Esophagus squamous epithelium (tissue), 5 donors: ENCODE results near the gene LIMS2. TPM values are rescaled to one million over a fixed set of nuclear protein-coding genes. Genes with fewer than 3 reads are reported as not detected.

Experiments used
- DNase-seq: peaks from one replicate; lab custom pipeline; 2025; lab: John Stamatoyannopoulos, UW
- H3K27ac ChIP-seq, 4 donors: fragments of 200-600 bp; sonication (generic); one replicate each; pipeline ENCODE4 v1.5.1; 2016 to 2019; ENCODE audit warnings: mild to moderate bottlenecking in 1 of 4
- H3K27me3 ChIP-seq, 4 donors: fragments of 200-600 bp; sonication (generic); 1 replicate in 3 of 4; 2 replicates in 1 of 4; pipeline versions ENCODE4 v1.5.1 to v1.6.0; 2017 to 2021; ENCODE audit warnings: antibody characterized with exemption in 1 of 4
- H3K36me3 ChIP-seq, 3 donors: fragments of 200-600 bp; sonication (generic); one replicate each; pipeline ENCODE4 v1.5.1; 2016 to 2019
- H3K4me1 ChIP-seq, 3 donors: fragments of 200-600 bp; sonication (generic); one replicate each; pipeline ENCODE4 v1.5.1; 2017 to 2019
- H3K4me3 ChIP-seq, 4 donors: fragments of 200-600 bp; sonication (generic); 1 replicate in 3 of 4; 2 replicates in 1 of 4; pipeline ENCODE4 v1.5.1; 2016 to 2019; ENCODE audit warnings: mild to moderate bottlenecking in 2 of 4, moderate library complexity in 1 of 4
- H3K9me3 ChIP-seq, 3 donors: fragments of 200-600 bp; sonication (generic); one replicate each; pipeline ENCODE4 v1.5.1; 2016 to 2019
- POLR2A ChIP-seq, 4 donors: fragments of 450-650 bp; IDR thresholded peaks; one replicate each; pipeline ENCODE4 v1.6.1; 2017; ENCODE audit warnings: antibody characterized with exemption in 4 of 4, mild to moderate bottlenecking in 4 of 4, moderate library complexity in 3 of 4
- WGBS, 2 donors: methylation state at CpG; one replicate each; pipeline ENCODE4 v1.1.5; 2018; 5-methylcytosine and 5-hydroxymethylcytosine counted together
- intact Hi-C: fragments of 100-400 bp; cut with DNase I; formaldehyde crosslinking; loops from one replicate; pipeline ENCODE4 v1.15.0; 2022
- total RNA-seq, 4 donors: library from RNA; depleted of rRNA; stranded (reverse); fragments of >200 nt; gene quantifications; one replicate each; pipeline ENCODE4 v1.1.0, GENCODE V29; 2016
- TF ChIP-seq, protein P1 (sequence below), 6 experiments: fragments of 450-650 bp in 4 of 6; fragments of 200-600 bp in 2 of 6; sonication (generic) in 2 of 6; IDR thresholded peaks; one replicate each; pipeline ENCODE4 v1.5.1; 2016 to 2019; ENCODE audit warnings: antibody characterized with exemption in 6 of 6, mild to moderate bottlenecking in 4 of 6, moderate library complexity in 4 of 6
- donor health status: DM: yes; HTN: yes; CAD: no.

LIMS2 gene
- total RNA-seq, 4 donors from 2014 or later = 2.4 to 29.6 (median 5.9) TPM

DNA sequence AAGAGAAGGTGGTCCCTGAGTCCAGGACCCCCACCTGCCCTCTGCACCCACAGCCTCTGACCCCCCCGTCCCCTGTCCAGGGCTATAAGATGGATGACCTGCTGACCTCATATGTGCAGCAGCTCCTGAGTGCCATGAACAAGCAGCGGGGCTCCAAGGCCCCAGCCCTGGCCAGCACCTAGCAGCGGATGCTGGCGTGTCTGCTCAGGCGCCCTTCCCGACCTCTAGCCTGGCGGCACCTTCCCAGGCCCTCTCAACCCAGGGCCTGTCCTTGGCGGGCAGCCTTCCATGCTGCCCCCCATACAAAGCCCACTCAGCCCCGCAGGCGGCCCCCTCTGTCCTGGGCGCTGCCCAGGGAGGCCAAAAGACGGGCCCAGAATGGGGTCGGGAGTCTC, 38.1 kb downstream of the LIMS2 start:
- Histone ChIP-seq H3K4me3 (no peak overlapping the region), H3K27me3 (no peaks in the 10 kb centered on the region), H3K4me1 (peaks cover 11 to 48% (median 26%) of the 10 kb centered on the region in 3 donors), H3K27ac (peak overlapping the region; percentile 42 to 88 (median 67)), H3K9me3 (no peaks in the 10 kb centered on the region), H3K36me3 (no peaks in the 10 kb centered on the region)
- WGBS, 2 donors = 20 to 52% methylated on average over 2 to 5 of the region's 13 CpGs
- intact Hi-C loops = no loop called here
- TF ChIP-seq, protein P1, sequence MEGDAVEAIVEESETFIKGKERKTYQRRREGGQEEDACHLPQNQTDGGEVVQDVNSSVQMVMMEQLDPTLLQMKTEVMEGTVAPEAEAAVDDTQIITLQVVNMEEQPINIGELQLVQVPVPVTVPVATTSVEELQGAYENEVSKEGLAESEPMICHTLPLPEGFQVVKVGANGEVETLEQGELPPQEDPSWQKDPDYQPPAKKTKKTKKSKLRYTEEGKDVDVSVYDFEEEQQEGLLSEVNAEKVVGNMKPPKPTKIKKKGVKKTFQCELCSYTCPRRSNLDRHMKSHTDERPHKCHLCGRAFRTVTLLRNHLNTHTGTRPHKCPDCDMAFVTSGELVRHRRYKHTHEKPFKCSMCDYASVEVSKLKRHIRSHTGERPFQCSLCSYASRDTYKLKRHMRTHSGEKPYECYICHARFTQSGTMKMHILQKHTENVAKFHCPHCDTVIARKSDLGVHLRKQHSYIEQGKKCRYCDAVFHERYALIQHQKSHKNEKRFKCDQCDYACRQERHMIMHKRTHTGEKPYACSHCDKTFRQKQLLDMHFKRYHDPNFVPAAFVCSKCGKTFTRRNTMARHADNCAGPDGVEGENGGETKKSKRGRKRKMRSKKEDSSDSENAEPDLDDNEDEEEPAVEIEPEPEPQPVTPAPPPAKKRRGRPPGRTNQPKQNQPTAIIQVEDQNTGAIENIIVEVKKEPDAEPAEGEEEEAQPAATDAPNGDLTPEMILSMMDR (IDR thresholded peaks at IDR 0.05) = no peak
- TF ChIP-seq POLR2A (IDR thresholded peaks at IDR 0.05) = no peak
- no peak for DNase-seq

DNA sequence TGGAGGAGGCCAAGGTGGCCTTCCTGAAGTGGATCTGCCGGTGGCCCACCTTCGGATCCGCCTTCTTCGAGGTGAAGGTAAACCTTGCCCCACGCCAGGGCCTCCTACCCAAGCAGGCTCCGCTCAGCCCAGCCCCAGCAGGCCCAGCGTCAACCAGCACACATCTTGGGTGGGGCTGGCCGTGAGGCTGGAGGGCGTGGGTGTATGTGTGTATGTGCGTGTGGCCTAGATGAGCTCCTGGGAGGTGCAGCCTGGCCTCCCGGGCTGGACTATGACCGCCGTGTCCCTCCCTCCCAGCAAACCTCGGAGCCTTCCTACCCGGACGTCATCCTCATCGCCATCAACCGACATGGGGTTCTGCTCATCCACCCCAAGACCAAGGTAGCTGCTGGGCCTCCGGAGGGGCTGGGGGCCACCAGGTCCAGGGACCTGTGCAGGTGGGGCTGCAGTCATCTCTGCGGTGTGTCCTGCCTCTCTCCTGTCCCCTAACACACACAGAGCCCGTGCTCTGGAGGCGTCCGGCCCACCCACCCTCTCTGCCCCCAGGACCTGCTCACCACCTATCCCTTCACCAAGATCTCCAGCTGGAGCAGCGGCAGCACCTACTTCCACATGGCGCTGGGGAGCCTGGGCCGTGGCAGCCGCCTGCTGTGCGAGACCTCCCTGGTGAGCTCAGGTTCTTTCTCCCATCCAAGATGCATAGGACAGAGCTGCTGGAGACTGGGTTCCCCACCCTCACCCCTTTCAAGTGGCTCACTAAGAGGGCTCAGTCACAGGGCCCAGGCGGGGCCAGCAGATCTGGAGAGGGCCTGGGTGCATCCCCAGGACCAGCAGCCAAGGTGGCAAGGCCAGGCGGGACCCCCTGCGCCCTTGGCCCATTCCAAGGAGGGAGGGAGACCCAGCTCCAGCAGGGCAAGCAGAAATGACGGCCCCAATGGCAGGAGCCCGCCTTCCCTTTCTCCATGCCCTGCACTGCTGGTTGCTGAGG, 38.8 kb downstream of the LIMS2 start:
- Histone ChIP-seq H3K36me3 (no peaks in the 10 kb centered on the region), H3K4me3 (no peak overlapping the region), H3K27ac (peak overlapping the region; percentile 42 to 88 (median 67)), H3K4me1 (peaks cover 11 to 44% (median 26%) of the 10 kb centered on the region in 3 donors), H3K27me3 (no peaks in the 10 kb centered on the region), H3K9me3 (no peaks in the 10 kb centered on the region)
- DNase-seq = no peak
- TF ChIP-seq, protein P1 (IDR thresholded peaks at IDR 0.05) = no peak
- TF ChIP-seq POLR2A (IDR thresholded peaks at IDR 0.05) = no peak
- intact Hi-C loops = no loop called here
- WGBS, 2 donors = 71 to 90% methylated on average over 2 to 3 of the region's 33 CpGs

DNA sequence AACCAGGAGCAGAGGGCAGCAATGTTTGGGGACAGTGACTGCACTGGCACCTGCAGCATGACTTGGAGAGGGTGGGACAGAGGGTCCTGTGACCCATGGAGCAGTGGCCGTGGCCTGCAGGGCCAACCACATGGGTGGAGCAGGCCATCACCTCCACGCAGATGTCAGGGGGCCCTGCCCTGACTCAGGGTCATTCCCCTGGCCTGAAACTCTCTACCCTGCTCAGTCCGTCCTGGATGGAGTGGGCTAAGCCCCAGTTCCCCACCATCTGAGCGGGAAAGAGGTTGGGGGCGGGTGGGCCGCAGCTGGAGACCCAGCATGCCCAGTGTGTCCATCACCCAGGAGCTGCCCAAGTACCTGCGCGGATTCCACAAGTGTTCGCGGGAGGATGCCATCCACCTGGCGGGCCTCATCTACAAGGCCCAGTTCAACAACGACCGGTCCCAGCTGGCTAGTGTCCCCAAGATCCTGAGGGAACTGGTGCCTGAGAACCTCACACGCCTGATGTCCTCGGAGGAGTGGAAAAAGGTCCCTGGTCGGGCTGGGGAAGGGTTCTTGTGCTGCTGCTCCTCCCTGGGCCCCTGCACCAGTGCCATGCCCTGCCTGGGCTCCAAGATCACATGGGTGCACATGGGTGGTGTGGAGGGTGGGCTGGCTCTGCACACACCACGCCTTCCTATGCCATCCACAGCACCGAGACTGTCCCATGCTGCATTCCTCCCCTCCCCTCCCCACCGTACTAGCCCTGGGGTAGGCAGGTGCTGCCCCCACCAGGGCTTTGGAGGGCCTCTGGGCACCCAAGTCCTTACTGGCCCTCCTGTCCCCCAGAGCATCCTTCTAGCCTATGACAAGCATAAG, 39.7 kb downstream of the LIMS2 start:
- intact Hi-C loops = no loop called here
- Histone ChIP-seq H3K27ac (peak overlapping the region in 1 of 4 donors; percentile 88), H3K4me3 (no peak overlapping the region), H3K4me1 (peaks cover 11 to 53% (median 26%) of the 10 kb centered on the region in 3 donors), H3K27me3 (no peaks in the 10 kb centered on the region), H3K36me3 (no peaks in the 10 kb centered on the region), H3K9me3 (no peaks in the 10 kb centered on the region)
- 72 to 75% methylated on average over 2 to 3 of the region's 19 CpGs for WGBS, 2 donors
- TF ChIP-seq, protein P1 (IDR thresholded peaks at IDR 0.05) = no peak
- TF ChIP-seq POLR2A (IDR thresholded peaks at IDR 0.05) = no peak
- DNase-seq = no peak

DNA sequence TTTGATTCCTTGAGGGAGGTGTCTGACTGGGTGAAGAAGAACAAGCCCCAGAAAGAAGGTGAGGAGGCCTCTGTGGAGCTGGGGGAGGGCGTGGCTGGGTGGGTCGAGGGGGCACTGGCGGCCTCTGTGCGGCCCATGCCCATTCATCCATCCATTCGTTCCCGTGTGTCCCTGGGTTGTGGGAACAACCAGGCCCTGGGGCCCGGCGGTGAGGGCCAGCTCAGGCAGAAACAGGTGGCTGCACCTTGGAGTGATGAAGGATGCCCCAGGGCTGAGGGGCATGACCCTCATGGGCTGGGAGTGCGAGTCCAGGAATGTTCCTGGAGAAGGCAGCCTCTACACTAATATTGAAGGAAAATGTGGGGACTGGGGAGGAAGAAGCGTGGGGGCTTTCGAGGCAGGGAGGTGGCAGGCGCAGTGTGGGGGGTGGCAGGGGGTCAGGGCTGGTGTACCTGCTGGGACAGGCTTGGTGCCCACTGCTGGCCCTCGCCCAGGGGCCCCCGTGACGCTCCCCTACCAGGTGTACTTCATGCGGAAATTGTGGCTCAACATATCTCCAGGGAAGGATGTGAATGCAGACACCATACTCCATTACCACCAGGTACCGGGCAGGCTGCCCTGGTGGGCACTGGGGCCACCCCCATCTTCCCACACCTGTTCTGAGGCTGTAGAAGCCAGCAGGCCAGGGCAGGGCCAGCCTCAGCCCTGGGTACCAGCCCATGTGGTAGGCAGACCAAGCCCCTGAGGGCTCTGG, 40.5 kb downstream of the LIMS2 start:
- Histone ChIP-seq H3K27ac (no peak overlapping the region), H3K9me3 (no peaks in the 10 kb centered on the region), H3K27me3 (no peaks in the 10 kb centered on the region), H3K4me1 (peaks cover 11 to 56% (median 26%) of the 10 kb centered on the region in 3 donors), H3K36me3 (no peaks in the 10 kb centered on the region), H3K4me3 (no peak overlapping the region)
- WGBS, 2 donors = 63 to 76% methylated on average over 4 to 16 of the region's 17 CpGs
- no peak for DNase-seq
- TF ChIP-seq, protein P1 (IDR thresholded peaks at IDR 0.05) = no peak
- no peak for TF ChIP-seq POLR2A (IDR thresholded peaks at IDR 0.05)
- intact Hi-C loops = no loop called here
